Measurements from ENCODE around the gene PARVA. TPM values are rescaled to one million over a fixed set of nuclear protein-coding genes. Genes with fewer than 3 reads are reported as not detected.

Gene PARVA
- total RNA-seq, 1 donor from 2014 or later: 75.4 TPM

- peaks cover 14% of the 10 kb centered on the region for H3K4me1 ChIP-seq
- TF ChIP-seq CTCF (IDR thresholded peaks at IDR 0.05; ENCODE audit: borderline replicate concordance): no peak
- no peaks in the 10 kb centered on the region for H3K27me3 ChIP-seq (ENCODE audit: low read depth)
- DNase-seq: no peak
- no peak overlapping the region for H3K27ac ChIP-seq (replicated peaks)
- no peak overlapping the region for H3K4me3 ChIP-seq
- H3K9me3 ChIP-seq (replicated peaks): no peaks in the 10 kb centered on the region
- peaks cover 8% of the 10 kb centered on the region for H3K36me3 ChIP-seq
- intact Hi-C loops (cut with micrococcal nuclease): no loop called here
Measured at GRCh38 chr11:12536566-12536965, 159.2 kb downstream of the PARVA start.

GRCh38 chr11:12537778-12538401, 160.5 kb downstream of the PARVA start:
- no peak for TF ChIP-seq CTCF (IDR thresholded peaks at IDR 0.05; ENCODE audit: borderline replicate concordance)
- H3K36me3 ChIP-seq: peaks cover 3% of the 10 kb centered on the region
- H3K4me3 ChIP-seq: no peak overlapping the region
- intact Hi-C loops (cut with micrococcal nuclease): no loop called here
- no peak overlapping the region for H3K27ac ChIP-seq (replicated peaks)
- no peak for DNase-seq
- no peaks in the 10 kb centered on the region for H3K27me3 ChIP-seq (ENCODE audit: low read depth)
- no peaks in the 10 kb centered on the region for H3K9me3 ChIP-seq (replicated peaks)
- peaks cover 15% of the 10 kb centered on the region for H3K4me1 ChIP-seq

GRCh38 chr11:12538889-12539421, 161.6 kb downstream of the PARVA start:
- no peaks in the 10 kb centered on the region for H3K9me3 ChIP-seq (replicated peaks)
- H3K36me3 ChIP-seq: no peaks in the 10 kb centered on the region
- H3K4me3 ChIP-seq: no peak overlapping the region
- H3K27me3 ChIP-seq (ENCODE audit: low read depth): no peaks in the 10 kb centered on the region
- peaks cover 20% of the 10 kb centered on the region for H3K4me1 ChIP-seq
- intact Hi-C loops (cut with micrococcal nuclease): no loop called here
- DNase-seq: no peak
- no peak for TF ChIP-seq CTCF (IDR thresholded peaks at IDR 0.05; ENCODE audit: borderline replicate concordance)
- no peak overlapping the region for H3K27ac ChIP-seq (replicated peaks)

- Histone ChIP-seq H3K36me3 (no peaks in the 10 kb centered on the region), H3K4me1 (peaks cover 25% of the 10 kb centered on the region), H3K4me3 (no peak overlapping the region), H3K27ac (replicated peaks) (no peak overlapping the region), H3K27me3 (ENCODE audit: low read depth) (no peaks in the 10 kb centered on the region), H3K9me3 (replicated peaks) (no peaks in the 10 kb centered on the region)
- intact Hi-C loops (cut with micrococcal nuclease): no loop called here
- DNase-seq: no peak
- no peak for TF ChIP-seq CTCF (IDR thresholded peaks at IDR 0.05; ENCODE audit: borderline replicate concordance)
Measured at GRCh38 chr11:12539572-12539971, 162.2 kb downstream of the PARVA start.

GRCh38 chr11:12540075-12540680, 162.8 kb downstream of the PARVA start:
- DNase-seq: no peak
- TF ChIP-seq CTCF (IDR thresholded peaks at IDR 0.05; ENCODE audit: borderline replicate concordance): no peak
- Histone ChIP-seq H3K36me3 (no peaks in the 10 kb centered on the region), H3K9me3 (replicated peaks) (no peaks in the 10 kb centered on the region), H3K4me1 (peaks cover 25% of the 10 kb centered on the region), H3K27me3 (ENCODE audit: low read depth) (no peaks in the 10 kb centered on the region), H3K27ac (replicated peaks) (no peak overlapping the region), H3K4me3 (no peak overlapping the region)
- intact Hi-C loops (cut with micrococcal nuclease): no loop called here
